ENCODE results near the gene DHFR2. TPM values are rescaled to one million over a fixed set of nuclear protein-coding genes. Genes with fewer than 3 reads are reported as not detected.
A peak's percentile ranks its signal among the peaks of the same experiment; 100 is the strongest.
"Not testable (repeated sequence)": the region's sequence is repeated elsewhere in the genome, so short reads cannot be mapped to it uniquely, and the experiment has no call there.

DHFR2 gene
- 10 to 100 TPM; 10.0 to 14.4 (median 10.8) TPM for polyA plus RNA-seq (ENCODE audit: insufficient read length in 4 of 4)

DNA sequence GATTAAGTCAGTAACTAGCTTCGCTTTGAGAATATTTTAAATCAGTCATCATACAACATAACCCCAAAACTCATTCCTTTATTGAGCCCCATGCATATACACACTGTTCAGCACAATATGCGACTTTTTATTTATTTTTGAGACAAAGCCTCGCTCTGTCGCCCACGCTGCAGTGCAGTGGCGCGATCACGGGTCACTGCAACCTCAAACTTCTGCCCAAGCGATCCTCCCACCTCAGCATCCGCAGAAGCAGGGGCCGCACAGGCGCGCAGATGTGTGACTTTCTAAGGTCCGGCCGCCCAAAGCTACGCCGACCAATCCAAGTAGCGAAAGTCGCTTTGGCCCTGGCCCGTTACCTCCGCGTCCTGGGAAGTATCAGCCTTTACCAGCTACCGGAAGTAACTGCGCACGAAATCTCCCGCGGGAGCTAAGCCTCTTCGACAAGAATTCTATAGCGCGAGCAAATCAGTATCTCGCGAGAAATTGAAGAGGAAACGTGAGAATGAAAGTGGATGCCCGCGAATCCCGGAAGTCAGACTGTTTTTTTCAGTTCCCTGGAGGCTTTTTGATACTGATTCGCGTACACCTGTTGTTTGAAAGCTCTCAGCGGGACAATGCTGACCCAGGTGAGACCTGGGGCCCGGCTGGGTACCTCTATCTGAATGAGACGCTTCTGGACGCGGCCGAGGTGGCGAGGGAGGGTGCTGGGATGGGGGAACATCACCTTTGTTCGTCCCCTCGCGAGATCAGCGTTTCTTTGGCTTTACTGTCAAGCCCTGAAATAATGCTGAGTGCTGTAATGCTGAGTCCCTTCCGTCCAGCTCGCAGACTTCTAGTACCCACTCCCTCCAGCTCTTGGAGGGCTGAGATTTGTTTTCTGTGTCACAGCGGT is at the start of gene DHFR2, which contains the start of gene NSUN3:
Gene DHFR2, minus strand, starts transcription at position 404 of the 892 bp plus-strand sequence. CDS start 1,405 bp downstream, outside the sequence.
Gene NSUN3, plus strand, starts transcription at position 549 of the 892 bp plus-strand sequence. Its CDS starts 66 bp downstream, at position 615.
- DNase-seq (ENCODE audit: low read depth in 4 of 4, low spot score in 3 of 4): peak; percentile 88 to 96 (median 94)

DNA sequence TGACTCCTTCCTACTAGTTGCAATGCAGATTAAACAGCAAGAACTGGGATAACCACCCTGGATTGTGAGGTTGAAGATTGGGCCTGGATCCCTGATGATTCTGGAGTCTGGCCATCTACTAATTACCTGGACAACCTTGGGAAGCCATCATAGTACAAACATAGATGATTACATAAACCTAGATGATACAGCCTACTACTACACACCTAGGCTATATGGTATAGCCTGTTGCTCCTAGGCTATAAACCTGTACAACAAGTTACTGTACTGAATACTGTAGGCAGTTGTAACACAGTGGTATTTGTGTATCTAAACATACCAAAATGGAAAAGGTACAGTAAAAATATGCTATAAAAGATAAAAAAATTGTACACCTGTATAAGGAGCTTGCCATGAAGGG is 48.1 kb upstream of the DHFR2 start:
- no peak for DNase-seq (ENCODE audit: low read depth in 4 of 4, low spot score in 3 of 4)

DNA sequence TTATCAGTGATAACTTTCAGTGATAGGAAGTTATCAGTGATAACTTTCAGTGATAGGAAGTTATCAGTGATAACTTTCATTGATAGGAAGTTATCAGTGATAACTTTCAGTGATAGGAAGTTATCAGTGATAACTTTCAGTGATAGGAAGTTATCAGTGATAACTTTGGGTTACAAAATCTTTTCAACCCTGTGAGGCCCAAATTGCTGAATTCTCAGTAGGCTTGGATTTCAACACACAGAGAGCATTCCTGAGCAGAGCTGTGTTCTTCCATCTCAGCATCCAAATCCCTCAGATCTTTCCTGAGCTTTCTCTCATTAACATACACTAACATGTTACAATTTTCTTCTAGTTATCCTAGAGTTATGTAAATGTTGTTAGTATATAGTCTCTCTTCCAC is 47.5 kb upstream of the DHFR2 start:
- DNase-seq (ENCODE audit: low read depth in 4 of 4, low spot score in 3 of 4): not testable (repeated sequence)

DNA sequence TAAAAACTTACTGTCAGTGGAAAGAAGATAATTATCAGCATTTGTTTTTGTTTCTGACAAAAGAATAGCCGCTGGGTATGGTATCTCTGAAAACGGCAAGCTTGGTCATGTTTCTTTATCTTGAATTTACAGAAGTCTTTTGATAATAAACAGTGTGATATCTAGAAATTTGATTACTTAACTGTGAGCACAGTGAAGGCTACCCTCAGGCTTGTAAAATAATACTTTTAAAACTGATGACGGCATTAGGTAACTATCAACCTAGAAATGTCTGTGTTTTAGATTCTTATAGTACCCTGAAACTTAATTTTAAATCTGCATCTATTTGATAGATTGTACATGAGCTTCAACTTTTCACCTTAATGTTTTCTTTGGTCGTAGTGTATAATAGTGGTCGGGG is 43.6 kb upstream of the DHFR2 start:
- no peak for DNase-seq (ENCODE audit: low read depth in 4 of 4, low spot score in 3 of 4)

DNA sequence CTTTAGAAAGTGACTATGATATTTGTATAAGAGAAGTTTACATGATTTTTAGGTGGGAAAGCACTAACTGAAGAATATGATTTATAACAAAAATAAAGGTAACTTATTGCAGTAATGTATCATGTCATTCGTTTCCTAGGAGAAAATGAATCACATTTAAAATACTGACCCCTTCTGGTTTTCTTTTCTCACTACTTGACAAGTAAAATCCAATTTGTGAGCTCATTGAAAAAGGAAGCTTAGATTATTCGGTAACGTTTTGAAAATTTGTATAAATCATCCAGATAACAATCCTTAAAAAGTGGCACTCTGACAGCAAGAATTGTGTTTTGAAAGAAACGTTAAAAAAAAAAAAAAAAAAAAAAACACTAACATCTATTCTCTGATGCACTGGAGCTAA is 39.1 kb upstream of the DHFR2 start:
- no peak for DNase-seq (ENCODE audit: low read depth in 4 of 4, low spot score in 3 of 4)

DNA sequence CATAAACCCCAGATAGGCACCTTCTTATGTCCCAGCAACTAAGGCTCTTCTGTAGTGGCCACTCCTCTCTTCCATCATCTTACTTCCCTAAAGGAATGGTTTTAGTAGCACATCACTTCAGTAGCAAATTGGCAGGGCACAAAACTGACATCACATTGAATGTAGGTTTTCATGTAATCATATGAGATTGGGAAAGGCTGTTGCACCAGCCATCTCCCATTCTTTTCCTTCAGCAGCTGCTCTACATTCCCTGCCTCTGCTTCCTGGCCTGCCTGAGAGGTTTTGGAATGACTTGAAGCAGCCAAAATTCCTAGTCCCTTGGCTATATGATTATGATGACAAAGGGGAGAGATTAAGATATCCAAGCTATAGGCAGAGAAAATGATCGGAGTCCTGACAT is 36.6 kb upstream of the DHFR2 start:
- no peak for DNase-seq (ENCODE audit: low read depth in 4 of 4, low spot score in 3 of 4)

DNA sequence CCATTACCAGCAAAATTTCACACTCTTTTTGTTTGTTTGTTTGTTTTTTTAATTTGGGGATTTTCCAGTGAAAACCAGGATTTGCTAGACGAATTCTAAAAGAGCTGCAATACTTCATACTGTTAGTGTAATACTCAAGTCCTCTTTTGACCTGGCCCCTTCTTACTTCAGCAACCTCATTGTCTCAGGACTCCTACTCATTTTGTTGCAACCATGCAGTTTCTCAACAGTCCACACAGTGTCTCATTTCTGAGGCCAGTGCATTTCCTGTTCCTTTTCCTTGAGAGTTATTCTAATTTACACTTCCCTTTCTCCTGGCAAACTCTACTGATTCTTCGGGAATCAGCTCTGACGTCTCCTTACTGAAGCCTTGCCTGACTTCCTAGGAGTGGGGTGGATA is 35.7 kb upstream of the DHFR2 start:
- no peak for DNase-seq (ENCODE audit: low read depth in 4 of 4, low spot score in 3 of 4)

DNA sequence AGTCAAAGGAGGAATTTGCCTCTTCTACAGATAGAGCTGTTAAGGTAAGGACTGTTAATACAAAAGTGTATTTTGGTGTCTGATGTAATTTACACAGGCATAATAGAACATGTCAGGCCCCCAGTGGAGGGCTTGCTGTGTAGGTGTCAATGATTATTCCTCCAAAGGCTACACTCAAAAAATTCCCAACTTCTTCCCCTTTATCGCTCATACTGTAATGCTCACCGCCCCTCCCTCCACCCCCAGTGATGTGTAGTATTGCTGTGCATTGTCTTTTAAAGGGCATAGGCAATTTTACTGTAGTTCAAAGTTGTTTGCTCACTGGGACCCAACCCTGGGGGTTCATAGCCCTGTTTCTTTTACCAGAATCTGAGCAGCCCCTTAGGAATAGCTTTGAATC is 32.4 kb upstream of the DHFR2 start:
- DNase-seq (ENCODE audit: low read depth in 4 of 4, low spot score in 3 of 4): no peak

DNA sequence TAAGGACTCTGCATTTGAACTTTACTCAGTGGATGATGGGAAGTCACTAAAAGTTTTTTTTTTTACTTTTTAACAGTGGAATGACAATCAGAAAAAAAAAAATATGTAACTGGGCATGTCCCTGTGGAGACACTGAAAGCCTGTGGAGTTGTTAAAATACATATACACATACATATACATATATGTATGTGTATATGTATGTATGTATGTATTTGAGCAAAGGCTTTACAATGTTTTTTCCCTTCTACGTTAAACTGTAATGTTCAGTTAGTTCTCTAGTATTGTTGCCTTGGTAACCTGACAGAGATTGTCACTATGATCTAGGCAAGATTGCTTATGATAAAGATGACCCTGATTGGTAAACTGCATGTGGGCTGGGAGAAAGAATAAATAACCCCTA is 30.4 kb upstream of the DHFR2 start:
- DNase-seq (ENCODE audit: low read depth in 4 of 4, low spot score in 3 of 4): no peak

DNA sequence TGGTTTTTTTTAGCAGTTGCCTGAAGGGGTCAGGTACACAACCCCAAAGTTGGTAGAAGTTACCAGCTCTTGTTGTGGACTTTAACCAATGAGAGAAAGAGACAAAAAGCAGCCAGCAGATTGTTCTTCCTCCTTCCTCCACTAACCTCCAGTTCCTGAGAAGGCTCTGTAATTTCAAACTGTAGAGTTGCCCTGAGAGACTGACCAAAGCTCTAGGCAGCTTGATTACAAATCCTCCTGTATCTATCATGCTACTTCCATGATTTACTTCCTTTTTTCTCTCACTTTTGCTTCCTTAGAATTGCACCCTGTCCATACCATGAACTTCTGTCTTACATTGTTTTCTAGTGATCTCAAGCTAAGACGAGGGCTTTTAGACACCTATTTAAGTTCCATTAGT is 29.4 kb upstream of the DHFR2 start:
- no peak for DNase-seq (ENCODE audit: low read depth in 4 of 4, low spot score in 3 of 4)

DNA sequence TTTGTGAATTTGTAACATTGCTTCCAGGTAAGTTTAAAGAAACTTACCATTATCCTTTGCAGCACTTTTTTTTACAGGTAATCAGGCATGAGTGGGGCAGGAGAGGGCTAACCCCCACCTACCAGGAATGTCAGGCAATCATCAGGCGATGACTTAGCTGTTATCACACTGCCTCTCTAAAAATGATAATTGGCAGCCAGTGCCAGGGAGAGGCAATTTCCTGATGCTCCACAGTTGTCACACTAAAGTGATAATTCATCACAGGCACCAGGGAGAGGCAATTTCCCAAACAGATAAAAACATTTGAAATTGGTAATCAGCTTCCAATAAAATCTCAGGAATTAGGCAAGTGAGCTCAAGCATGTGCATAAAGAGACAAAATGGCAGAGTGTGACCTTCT is 26.4 kb upstream of the DHFR2 start:
- no peak for DNase-seq (ENCODE audit: low read depth in 4 of 4, low spot score in 3 of 4)

DNA sequence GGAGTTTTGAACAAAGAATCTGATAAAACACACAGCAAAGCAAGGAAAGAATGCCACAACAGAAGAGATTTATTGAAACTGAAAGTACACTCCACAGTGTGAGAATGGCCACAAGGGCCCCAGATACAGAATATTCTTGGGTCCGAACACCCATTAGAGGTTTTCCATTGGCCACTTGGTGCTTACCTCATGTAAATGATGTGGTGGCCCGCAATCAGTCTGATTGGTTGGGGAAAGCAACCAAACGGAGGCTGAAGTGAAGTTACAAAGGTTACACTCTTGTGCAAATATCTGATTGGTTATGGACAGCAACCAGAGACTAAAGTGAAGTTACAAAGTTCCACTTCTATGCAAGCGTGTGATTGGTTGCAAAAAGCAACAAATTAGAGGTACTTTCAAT is 20.5 kb upstream of the DHFR2 start:
- DNase-seq (ENCODE audit: low read depth in 4 of 4, low spot score in 3 of 4): no peak

DNA sequence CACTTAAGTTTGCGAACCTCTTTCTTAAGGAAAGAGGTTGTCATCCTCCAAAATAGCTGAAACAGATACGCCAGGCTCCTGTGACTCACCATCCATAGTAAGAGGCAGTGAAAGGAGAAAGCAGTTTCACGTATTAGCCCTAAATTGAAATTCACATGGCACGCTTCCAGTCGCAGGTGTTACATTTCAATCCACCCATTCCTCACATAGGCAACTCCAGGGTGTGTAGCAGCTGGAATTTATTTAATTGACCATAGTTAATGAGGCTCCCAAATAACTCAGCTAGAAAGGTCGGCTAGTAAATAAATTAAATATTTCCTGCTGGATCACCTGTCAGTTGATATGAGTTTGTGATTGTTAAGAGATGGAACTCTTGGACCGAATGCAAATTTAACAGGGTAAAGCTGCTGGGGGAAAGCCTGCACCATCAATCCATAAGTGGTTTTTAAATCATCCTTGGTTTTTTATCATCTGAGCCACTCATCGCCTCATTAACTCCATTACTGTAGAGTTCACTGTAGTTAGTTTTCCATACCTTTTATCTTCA is 19.7 kb upstream of the DHFR2 start:
- DNase-seq (ENCODE audit: low read depth in 4 of 4, low spot score in 3 of 4): no peak

DNA sequence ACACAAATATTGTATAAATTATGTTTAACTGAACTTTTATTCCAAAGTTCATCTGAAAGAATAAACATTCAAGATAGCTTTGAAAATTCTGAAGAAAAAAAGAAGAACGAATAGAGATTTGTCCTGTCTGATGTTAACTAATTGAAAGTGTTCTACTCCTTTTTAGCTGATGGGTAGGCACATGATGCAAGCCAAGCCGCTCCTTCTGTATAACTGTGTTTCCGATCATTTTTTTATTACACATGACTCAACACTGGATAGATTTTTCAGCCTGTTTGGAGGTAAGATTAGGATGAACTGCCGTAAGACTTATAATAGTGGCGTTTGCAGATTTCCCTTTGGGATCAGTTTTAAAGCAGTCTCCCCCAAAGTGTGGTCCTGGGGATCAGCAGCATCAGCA is 19.2 kb upstream of the DHFR2 start:
- DNase-seq (ENCODE audit: low read depth in 4 of 4, low spot score in 3 of 4): no peak

DNA sequence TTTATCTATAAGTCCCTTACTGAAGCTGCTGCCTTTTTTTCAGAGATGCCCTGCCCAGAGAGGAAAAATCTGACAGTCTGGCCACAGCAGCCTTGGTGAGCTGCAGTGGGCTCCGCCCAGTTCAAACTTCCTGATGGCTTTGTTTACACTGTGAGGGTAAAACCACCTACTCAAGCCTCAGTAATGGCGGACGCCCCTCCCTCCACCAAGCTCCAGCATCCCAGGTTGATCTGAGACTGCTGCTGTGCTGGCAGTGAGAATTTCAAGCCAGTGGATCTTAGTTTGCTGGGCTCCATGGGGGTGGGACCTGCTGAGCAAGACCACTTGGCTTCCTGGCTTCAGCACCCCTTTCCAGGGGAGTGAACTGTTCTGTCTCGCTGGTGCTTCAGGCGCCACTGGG is 17.8 kb upstream of the DHFR2 start:
- DNase-seq (ENCODE audit: low read depth in 4 of 4, low spot score in 3 of 4): not testable (repeated sequence)

DNA sequence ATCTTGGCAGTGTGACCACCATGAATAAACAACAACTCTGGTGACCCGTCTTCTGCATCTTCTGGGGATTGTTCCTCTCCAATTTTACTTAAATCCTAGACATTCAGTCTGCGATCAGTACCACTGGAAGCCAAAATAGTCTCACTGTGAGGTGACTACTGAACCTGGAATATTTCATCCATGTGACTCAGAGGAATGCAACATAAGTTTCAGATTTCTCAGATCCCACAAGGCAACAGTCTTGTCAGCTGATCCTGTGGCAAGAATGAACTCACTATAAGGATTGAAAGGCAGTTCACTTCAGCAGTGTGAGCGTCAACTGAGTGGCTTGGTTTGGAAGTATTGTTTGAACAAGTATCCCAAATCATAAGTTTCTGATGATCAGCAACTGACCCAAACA is 13.3 kb upstream of the DHFR2 start:
- no peak for DNase-seq (ENCODE audit: low read depth in 4 of 4, low spot score in 3 of 4)

DNA sequence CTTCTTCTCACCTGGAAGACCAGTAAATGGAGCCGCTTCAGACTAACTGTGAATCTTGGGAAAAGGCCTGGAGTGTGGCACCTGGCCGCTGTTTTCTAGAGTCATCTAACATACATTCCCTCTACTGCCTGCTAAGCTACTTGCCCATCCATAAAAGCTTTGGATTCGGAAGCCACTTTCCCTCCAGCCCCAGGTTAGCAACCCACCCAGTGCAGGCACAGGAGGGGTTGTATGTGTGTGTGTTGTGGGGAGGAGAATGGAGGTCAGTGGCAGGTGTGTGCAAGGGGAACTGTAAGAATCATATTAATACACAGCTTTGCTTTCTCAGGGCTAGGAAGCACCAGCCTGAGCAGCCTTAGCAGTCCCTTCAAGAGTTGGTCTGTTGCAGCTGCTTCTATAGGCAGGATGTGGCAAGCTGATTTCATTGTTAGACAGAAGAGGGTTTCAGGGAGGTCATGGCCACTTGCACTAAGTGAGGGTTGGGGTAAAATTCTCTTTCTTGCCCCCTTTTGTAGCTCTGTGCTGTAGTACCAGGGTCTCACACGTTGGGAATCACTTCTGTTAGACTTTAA is 9.1 kb upstream of the DHFR2 start:
- DNase-seq (ENCODE audit: low read depth in 4 of 4, low spot score in 3 of 4): no peak

DNA sequence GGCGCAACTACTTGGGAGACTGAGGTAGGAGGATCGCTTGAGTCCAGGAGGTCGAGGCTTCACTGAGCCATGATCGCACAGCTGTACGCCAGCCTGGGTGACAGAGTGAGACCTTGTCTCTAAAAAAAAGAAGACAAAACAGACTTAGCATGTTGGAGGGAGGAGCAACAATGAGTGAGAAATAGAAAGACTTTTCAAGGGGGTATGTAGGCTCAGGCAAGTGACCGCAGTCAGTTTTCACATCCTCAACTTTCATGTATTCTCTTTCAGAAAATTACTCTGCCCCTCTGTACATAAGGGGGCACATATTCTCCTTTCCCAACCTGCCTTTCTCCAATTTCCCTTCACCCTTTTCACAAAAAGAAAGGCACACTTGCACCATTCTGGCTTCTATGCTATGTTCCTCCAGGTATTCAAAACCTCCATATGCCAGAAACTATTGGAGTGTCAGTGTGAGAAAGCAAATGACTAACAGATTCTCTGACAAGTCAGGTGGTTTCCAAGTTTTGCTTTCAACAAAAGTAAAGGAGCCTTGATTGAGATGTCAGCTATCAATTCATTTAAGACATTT is 7.7 kb upstream of the DHFR2 start:
- DNase-seq (ENCODE audit: low read depth in 4 of 4, low spot score in 3 of 4): no peak

DNA sequence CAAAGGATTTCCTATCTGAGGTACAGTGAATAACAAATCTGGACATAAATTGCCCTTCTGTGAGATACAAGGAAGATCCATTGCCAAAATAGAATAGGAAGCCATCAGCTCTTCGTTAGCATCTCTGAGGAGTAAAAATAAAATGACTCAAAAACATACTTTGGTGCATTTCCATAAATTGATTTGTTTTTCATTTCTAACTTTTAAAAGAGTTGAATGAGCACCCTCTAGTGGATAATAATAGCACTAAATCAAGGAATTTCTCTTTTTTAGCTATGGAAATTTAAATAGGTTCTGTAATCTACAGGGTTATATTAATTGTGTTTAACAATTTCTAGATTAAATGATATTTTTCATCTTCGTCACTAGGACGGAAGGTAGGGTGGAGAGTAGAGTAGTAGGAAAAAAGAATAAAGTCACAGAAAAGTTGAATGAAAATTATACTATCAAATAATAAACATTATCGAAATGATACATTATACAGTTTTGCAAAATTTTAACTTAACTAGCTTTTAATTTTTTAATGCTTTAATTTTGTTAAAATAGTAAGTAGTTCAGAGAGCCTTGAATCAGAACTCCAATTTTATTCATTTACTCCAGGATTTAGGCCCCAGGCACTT is 6.6 kb upstream of the DHFR2 start:
- DNase-seq (ENCODE audit: low read depth in 4 of 4, low spot score in 3 of 4): no peak

DNA sequence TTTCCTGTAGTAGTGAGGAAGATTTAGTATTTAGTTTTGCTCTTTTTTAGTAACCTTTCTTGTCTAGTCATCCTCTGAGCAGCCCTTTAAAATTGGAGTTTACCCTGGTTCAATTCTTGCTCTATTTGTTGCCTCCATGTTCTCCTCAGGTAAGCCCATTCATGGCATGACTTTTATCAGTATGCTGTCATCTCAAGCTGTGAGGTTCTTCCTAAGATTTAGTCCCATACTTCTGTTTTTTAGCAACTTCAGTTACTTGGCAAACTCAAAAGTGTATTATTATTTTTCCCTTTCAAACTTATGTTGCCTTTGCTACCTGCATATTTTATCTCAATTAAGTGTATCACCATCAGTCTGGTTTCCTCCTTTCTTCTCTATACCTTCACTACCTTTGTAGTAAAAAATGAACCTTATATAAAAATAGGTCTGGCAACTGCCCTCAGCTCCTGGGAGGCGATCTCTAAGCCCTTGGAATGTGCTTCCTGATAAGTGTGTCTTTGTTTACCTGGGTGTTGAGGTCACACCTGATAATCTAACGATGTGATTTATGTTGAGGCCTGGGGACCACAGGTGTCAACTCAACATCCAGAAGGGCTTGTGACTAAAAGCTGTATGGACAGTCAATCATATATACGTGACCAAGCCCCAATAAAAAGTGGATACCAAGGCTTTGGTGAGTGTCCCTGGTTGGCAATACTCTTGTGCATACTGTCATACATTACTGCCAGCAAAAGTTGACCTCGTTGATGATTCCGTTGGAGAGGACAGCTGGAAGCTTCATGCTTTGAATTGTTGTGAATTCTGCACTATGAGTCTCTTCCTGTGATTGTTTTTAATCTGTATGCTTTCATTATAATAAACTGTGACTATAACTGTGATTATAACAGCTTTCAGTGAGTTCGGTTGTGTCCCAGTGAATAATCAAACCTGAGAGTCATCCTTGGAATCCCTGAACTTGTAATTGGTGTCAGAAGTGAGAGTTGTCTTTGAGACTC is 4.1 kb upstream of the DHFR2 start:
- DNase-seq (ENCODE audit: low read depth in 4 of 4, low spot score in 3 of 4): no peak

All from left renal pelvis (tissue), 4 donors.